ENCODE results near the gene RASA3.

DNA sequence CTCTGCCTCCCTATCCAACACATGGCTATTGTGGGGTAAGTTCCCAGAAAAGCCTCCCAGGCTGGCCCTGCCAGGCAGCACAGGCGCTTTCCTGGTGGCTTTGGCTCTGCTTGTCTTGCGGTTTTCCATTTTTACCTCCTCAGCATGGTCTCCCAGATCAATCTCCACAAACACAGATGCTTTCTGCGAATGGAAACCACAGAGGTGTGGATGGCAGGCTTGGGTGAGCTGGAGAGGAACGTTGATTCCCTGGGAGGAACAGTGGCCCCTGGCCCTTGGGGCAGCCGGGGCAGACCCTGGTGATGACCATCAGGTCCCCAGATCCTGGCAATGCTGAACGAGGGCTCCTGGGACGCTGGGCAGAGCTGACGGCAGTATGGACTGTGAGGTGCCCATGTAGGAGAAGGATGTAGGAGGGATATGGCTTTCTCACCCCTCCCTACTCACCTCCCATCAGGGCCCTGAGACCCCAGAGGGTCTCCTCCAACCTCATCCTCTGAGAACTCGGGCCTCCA is 165.2 kb downstream of the RASA3 start:
- TF ChIP-seq, protein P1, sequence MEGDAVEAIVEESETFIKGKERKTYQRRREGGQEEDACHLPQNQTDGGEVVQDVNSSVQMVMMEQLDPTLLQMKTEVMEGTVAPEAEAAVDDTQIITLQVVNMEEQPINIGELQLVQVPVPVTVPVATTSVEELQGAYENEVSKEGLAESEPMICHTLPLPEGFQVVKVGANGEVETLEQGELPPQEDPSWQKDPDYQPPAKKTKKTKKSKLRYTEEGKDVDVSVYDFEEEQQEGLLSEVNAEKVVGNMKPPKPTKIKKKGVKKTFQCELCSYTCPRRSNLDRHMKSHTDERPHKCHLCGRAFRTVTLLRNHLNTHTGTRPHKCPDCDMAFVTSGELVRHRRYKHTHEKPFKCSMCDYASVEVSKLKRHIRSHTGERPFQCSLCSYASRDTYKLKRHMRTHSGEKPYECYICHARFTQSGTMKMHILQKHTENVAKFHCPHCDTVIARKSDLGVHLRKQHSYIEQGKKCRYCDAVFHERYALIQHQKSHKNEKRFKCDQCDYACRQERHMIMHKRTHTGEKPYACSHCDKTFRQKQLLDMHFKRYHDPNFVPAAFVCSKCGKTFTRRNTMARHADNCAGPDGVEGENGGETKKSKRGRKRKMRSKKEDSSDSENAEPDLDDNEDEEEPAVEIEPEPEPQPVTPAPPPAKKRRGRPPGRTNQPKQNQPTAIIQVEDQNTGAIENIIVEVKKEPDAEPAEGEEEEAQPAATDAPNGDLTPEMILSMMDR (conservative IDR thresholded peaks at IDR 0.05; ENCODE audit: low read length), result no peak
- no peak for TF ChIP-seq EZH2phosphoT487 (IDR thresholded peaks at IDR 0.05; ENCODE audit: borderline replicate concordance)
